HTR-8/SVneo (cell line): Measurements from ENCODE around the gene ARMC9.
"Not testable (repeated sequence)": the region's sequence is repeated elsewhere in the genome, so short reads cannot be mapped to it uniquely, and the experiment has no call there.

Source experiments
- DNase-seq: peaks from one replicate; pipeline ENCODE4 v3.0.0; 2011; ENCODE audit warnings: low spot score, mixed read lengths; ENCODE audit not compliant: insufficient read length
- FAIRE-seq: peaks from 2 replicates; lab custom pipeline; 2011; peaks lifted over from hg19 to GRCh38; lab: Jason Lieb, UNC

Gene ARMC9

DNA sequence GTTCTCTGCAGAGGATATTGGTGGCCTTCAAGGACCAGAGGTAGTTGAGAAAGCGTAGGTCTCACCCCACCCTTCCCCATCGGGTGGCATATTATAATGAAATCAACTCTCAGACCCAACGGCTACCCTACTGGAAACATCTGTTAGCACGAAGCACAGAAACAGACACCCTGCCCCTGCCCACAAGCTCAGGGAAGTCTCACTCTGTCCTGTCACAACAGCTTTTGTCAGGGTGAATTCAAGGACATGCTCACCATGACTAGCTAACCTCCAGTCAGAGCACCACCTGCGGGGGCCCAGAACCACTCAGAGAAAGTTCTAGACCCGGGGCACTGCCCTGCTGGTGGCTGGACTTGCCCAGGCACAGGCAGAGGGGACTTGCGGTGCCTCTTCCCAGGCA is 193.6 kb downstream of the ARMC9 start:
- FAIRE-seq (no peak), DNase-seq (no peak)

DNA sequence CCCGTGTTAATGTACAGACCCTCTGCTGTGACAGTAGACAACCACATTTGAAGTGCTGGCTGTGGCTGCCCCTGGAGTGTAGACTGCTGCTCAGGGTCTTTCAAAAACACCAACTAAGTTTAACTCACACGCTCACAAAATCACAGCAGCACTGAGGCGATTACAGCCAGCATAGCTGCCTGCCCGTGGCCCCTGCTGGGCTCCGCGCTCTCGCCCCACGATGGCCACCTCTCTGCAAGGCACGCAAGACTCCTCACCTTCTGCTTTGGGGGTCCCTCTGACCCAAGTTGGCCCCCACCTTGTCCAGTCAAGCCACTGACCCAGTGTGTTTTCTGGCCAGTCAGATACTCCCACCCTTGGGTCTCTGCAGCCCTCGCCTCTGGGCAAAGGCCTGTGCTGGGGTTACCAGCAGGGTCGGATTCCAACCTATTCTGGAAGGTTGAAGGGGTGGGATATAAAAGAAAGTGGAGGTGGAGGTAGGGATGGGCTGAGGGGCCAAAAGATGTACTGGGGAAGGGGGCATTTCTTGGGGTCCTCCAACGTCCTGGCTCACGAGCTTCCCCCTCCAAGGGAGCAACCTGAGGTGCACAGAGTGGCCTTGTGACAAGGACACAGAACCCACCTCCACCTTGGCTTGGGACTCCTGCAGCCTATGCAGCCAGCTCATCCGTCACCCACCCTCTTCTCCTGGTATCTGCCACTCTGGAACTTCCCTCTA is 194.2 kb downstream of the ARMC9 start:
- DNase-seq = no peak
- no peak for FAIRE-seq

DNA sequence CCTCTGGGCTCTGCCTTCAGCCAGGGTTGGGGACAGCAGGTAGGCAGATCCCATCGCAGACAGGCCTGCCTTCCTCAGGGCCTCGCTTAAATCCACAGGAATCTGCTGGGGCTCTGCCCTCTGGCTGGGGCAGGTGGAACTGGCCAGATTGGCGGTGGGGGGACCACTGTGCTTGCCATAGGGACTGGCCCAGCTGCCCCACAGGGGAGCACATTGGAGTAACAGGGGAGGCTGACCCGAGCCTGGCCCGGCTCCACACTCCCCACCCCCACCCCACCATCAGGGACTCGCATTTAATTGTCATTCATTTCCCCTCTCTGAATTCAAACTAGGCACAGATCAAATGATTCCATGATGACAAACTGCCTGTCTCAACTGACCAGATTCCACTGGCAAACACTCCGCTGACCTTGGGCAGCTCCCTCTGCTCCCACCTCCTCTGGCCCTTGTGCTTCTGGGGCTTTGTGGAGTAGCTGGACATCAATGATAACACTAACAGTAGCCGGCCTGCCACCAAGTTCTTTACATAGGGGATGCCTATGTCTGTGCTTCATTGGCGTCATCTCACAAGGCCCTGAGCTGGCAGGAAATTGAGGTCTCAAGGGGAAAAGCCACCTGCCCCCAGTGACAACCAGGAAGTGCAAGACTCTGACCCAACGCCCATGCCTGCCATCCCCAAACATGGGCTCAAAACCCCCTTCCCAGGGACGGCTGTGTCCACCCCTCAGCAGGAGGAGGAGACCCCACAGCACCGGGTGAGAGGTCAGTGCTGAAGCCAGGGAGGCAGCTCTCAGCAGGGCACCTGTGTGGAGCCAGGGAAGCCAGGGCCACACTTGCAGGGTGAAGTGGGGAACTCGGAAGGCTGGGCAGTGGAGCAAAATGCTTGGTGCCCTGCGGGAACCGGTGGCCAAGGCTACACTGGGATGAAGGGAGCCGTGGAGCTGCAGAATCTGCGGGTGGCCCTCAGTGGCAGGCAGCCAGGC is 195.0 kb downstream of the ARMC9 start:
- FAIRE-seq (no peak), DNase-seq (no peak)

DNA sequence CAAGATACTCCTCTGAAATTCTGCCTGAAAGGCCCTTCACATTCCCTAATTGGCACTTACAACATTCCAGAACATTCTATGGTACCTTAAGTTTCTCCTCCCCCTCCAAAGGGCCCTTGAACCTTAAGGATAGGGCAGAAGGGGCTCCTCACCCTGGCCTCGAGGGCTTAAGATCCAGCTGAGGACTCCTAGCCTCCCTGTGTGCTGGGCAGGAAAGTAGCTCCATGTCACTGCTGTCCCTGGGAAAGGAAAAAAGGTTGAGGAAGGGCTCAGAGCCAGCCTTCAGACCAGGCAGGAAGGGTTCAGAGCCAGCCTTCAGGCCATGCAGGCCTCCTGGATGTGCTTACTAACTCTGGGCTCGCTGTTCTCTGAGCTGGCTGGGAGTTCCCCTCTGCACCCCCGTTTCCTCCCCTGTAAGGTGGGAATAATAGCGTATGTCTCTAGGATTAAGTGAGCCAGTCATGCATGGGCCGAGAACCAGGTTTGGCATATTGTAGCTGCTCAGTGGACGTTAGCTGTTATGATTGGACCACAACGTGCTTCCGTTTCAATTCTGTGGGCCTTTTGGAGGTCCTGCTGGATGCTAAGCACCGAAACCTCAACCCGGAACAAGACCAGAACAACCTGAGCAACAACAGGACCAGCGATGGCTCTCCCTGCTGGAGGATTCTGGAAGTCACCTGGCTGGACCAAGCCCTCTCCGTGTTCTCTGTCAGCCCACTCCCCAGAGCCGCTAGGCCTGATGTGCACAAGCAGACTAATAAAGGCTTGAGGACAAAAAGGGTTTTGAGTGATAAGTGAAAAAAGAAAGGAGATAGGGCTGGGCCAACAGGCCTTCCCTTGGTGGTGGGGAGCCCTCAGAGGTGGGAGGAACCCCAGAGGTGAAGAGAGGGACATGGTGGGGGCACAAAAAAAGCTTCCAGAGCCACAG is 196.0 kb downstream of the ARMC9 start:
- DNase-seq = no peak
- no peak for FAIRE-seq

DNA sequence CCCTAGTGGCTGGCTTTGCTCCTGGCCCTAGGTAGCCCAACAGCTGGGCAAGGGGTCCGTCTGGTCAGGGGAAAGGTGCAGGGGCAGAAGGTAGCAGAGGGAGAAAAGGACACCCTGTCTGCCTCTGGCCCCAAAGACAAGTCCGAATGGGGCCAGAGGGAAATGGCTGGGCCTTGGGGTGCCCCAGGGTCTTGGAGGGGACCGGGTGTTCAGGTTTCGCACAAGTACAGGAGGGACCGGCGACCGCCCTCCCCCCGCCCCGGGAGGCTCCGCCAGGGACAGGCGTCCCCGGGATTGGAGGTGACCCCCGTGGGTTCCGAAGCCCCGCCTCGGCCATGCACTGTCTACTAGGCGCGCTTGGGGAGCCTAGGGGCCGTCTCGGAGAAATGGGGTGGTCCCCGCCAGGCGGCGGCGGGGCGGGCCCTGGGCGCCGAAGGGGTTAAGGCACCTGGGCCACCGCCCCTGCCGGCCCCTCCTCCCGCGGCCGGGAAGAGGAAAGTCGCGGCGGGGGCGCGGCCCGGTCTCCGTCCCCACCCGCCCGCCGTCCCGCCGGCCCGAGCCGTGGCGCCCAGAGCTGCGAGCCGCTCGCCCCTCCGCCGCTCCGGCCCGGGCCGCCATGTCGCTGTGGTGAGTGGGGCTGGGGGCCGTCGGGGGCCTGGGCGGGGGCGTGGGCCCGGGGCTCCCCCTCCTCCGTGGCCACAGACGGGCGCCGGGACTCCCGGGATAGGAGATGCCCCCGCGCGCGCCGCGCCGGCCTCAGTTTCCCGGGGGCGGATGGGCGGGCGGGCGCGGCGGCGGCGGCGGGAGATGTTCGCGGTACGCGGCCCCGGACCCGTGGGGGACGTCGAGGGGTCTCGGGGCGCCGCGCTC is 197.0 kb downstream of the ARMC9 start, which contains the start of gene B3GNT7:
Gene B3GNT7 (plus strand): TSS at position 523 of the 870 bp plus-strand sequence. CDS start 94 bp downstream, at position 617.
- FAIRE-seq = no peak

DNA sequence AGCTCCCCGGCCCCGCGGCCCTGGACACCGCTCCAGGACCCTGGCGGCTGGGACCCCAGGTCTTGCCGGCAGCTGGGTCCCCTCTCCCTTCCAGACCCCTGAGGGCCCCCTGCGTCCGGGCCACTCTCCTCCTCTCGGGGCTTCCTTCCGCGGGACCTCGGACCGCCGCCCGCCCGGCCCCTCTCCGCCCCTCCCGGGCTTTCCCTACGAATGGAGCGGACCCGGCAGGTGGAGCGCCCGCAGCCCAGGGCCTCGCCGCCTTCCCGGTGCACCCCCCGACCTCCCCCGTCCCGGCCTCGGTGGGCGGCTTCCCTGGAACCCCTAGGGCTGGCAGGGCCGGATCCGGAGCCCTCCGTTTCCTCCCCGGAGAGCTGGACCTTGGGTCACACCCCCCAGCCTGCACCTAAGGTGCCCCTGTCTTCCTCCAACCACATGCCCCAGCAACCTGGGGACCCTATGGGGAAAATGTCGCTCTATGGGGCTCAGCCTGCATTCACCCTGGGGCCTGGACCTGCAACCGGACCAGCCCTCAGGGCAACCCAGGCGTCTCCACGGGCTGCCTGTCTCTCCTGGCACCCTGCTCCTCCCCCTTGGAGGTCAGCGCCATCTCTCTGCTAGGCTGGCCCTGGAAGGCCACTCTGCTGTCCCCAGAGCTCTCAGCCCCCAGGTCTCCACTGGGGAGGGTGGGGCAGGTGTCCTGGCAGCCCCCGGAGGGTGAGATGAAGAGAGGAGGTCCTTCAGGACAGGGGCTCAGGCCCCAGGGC is 197.8 kb downstream of the ARMC9 start:
- no peak for FAIRE-seq

More for the DNA sequence above, 197.0 kb downstream of the ARMC9 start, which contains the start of gene B3GNT7:
- no peak for DNase-seq

DNA sequence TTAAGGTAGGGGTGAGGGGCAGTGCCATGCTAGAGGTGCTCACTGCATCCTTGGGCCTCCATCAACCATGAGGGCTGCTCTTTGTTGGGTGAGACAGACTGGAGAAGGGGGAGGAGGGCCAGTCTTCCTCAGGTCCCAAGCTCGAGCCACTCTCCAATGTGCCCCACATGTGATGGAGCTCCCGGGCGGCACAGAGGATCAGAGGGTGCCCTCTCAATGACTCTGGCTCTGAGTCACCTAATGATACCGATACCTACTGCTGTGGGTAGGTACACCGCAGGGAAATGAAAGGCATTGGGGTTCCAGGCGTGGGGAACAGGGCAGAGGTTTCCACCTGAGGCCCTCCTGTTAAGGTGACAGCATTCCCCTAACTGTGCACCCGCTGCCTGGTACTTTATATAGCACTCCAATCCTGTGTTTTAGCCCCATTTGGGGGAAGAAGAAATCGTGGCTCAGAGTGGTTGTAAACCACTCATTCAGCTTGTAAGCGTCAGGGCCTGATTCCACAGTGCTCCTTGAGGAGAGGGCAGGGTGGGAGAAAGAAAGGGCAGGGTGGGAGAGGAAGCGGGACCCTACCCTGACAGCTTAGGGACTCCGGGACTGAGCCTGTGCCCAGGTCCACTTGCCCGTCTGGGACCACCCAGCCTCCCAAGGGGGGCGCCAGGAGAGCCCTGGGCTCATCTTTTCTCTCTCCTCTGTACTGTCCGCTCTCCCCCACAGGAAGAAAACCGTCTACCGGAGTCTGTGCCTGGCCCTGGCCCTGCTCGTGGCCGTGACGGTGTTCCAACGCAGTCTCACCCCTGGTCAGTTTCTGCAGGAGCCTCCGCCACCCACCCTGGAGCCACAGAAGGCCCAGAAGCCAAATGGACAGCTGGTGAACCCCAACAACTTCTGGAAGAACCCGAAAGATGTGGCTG is 198.8 kb downstream of the ARMC9 start:
- DNase-seq = no peak
- no peak for FAIRE-seq

More for the DNA sequence above, 197.8 kb downstream of the ARMC9 start:
- DNase-seq = no peak

DNA sequence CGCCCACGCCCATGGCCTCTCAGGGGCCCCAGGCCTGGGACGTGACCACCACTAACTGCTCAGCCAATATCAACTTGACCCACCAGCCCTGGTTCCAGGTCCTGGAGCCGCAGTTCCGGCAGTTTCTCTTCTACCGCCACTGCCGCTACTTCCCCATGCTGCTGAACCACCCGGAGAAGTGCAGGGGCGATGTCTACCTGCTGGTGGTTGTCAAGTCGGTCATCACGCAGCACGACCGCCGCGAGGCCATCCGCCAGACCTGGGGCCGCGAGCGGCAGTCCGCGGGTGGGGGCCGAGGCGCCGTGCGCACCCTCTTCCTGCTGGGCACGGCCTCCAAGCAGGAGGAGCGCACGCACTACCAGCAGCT is 199.5 kb downstream of the ARMC9 start:
- no peak for FAIRE-seq

DNA sequence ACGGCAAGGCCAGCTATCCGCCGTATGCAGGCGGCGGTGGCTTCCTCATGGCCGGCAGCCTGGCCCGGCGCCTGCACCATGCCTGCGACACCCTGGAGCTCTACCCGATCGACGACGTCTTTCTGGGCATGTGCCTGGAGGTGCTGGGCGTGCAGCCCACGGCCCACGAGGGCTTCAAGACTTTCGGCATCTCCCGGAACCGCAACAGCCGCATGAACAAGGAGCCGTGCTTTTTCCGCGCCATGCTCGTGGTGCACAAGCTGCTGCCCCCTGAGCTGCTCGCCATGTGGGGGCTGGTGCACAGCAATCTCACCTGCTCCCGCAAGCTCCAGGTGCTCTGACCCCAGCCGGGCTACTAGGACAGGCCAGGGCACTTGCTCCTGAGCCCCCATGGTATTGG is 200.2 kb downstream of the ARMC9 start:
- DNase-seq (no peak), FAIRE-seq (no peak)

More for the DNA sequence above, 199.5 kb downstream of the ARMC9 start:
- no peak for DNase-seq

DNA sequence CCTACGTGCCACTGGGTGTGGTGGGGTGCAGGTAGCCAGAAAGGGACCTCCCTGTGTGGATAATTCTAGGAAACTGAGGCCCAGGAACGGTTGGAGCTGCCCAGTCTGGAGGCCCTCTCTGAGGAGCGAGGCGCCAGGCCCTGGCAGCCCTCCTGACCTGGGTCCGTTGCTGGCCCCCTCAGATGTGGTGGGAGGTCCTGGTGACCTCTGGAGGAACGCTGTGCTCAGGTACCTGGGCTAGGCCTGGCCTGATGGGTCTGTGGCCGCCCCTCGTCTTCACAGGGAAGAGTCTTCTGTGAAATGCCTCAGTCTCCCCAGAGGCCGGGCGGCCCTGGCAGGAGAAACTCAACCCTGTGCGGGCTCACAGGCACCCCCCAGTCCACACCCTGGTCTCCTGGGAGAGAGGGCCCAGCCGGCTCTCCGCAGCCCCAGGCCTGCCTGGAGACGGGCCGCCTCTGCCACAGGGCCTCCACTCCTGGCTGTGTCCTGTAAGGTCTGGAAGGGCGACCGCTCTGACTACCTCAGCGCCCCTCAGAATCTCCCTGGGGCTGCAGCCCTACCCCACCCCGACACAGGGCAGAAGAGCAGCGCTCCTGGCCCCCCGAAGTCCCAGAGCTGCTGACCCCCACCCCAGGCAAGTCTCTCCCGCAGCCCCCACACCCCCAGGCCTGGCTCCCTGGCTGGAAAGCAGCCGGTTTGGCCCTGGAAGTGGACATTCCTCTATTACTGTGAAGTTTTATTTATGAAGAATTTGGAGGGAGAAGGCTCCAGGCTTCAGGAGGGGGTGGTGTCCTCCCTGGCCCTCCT is 200.8 kb downstream of the ARMC9 start:
- FAIRE-seq = no peak
- no peak for DNase-seq

DNA sequence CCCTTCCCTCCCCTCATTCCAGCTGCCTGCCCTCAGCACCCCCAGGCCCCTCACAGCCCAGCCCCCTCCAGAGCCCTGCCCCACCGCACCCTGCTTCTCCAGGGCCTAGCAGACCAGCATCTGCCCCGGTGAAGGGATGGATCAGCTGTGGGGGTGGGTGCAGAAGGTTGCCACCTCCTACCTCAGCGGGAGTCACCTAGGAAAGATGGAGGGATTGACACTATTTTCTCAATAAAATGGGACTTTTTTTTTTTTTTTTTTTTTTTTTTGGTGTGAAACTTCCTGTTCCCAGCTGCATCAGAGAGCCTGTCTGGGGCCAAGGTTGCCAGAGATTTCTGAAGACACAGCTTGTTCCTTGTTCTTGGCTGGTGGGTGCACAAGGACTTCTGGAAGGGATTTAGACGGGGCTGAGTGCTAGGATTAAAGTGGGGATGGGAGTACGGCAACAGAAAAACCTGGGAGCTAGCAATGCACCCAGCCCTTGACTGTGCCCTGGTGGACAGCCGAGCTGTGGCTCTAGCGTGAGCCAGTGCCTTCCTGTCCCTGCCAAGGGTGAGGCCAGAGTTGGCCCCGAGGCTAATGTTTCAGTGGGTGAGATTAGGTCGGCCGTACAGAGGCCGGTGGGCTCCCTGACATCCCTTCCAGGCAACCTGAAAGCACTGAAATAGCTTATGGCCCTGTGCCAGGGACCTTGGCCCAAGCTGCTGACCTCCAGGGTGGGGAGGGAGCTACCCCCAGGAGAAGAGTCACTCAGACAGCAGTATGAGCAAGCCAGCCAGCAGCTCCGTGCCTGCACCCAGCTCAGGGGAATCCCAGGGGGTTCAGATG is 201.6 kb downstream of the ARMC9 start:
- DNase-seq = peak; percentile 47
- FAIRE-seq = peak; percentile 72

DNA sequence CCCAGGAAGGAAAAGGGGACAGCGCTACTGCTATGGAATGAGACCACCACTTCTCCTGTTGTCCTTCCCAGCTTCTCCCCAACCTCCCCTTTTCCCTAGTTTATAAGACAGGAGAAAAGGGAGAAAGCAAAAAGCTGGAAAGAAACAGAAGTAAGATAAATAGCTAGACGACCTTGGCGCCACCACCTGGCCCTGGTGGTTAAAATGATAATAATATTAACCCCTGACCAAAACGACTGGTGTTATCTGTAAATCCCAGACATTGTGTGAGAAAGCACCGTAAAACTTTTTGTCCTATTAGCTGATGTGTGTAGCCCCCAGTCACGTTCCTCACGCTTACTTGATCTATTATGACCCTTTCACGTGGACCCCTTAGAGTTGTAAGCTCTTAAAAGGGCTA is 202.2 kb downstream of the ARMC9 start:
- DNase-seq, FAIRE-seq: not testable (repeated sequence)

DNA sequence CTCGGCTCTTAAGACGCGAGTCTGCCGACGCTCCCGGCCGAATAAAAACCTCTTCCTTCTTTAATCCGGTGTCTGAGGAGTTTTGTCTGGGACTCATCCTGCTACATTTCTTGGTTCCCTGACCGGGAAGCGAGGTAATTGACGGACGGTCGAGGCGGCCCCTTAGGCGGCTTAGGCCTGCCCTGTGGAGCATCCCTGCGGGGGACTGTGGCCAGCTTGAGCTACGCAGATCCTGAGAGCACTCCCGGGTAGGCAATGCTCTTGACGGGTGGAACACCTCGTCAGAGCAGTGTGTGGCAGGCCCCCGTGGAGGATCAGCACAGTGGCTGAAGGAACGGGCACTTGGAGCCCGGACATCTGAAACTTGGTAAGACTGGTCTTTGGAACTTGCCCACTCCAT is 202.7 kb downstream of the ARMC9 start:
- not testable (repeated sequence) for DNase-seq, FAIRE-seq

DNA sequence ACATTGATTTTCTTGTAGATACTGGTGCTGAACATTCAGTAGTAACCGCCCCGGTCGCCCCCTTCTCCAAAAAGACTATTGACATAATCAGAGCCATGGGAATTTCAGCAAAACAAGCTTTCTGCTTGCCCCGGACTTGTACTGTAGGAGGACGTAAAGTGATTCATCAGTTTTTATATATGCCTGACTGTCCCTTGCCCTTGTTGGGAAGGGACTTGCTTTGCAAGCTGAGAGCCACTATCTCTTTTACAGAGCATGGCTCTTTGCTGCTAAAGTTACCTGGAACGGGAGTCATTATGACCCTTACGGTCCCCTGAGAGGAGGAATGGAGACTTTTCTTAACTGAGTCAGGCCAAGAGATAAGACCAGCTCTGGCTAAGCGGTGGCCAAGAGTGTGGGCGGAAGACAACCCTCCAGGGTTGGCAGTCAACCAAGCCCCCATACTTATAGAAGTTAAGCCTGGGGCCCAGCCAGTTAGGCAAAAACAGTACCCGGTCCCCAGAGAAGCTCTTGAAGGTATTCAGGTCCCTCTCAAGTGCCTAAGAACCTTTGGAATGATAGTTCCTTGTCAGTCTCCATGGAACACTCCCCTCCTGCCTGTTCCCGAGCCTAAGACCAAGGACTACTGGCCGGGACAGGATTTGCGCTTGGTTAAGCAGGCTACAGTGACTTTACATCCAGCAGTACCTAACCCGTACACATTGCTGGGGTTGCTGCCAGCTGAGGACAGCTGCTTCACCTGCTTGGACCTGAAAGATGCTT is 205.2 kb downstream of the ARMC9 start:
- not testable (repeated sequence) for FAIRE-seq, DNase-seq

DNA sequence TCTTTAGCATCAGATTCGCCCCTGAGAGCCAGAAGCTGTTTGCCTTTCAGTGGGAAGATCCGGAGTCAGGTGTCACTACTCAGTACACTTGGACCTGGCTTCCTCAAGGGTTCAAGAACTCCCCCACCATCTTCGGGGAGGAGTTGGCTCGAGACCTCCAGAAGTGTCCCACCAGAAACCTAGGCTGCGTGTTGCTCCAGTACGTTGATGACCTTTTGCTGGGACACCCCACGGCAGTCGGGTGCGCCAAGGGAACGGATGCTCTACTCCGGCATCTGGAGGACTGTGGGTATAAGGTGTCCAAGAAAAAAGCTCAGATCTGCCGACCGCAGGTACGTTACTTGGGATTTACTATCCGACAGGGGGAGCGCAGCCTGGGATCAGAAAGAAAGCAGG is 205.8 kb downstream of the ARMC9 start:
- DNase-seq, FAIRE-seq: not testable (repeated sequence)
